Measurements from ENCODE around the gene UBLCP1. TPM values are rescaled to one million over a fixed set of nuclear protein-coding genes. Genes with fewer than 3 reads are reported as not detected.

UBLCP1 gene
- total RNA-seq, 1 donor, result 36.9 TPM

GRCh38 chr5:159309689-159310433 is 46.8 kb downstream of the UBLCP1 start:
- no peak overlapping the region for H3K27ac ChIP-seq (ENCODE audit: low read depth, low read length)
- H3K4me2 ChIP-seq (ENCODE audit: insufficient read depth, low read length), result peak overlapping the region; percentile 82
- no peaks in the 10 kb centered on the region for H3K79me2 ChIP-seq (ENCODE audit: insufficient read depth, low read length)
- H4K20me1 ChIP-seq (ENCODE audit: insufficient read depth, low read length), result no peaks in the 10 kb centered on the region
- H3K36me3 ChIP-seq (ENCODE audit: insufficient read depth, low read length), result no peaks in the 10 kb centered on the region
- H3K27me3 ChIP-seq (ENCODE audit: insufficient read depth, low read length), result peaks cover 35% of the 10 kb centered on the region
- no peak overlapping the region for H2AFZ ChIP-seq (ENCODE audit: low read length)
- peak overlapping the region; percentile 62 for H3K4me3 ChIP-seq (ENCODE audit: insufficient read depth, low read length)
- no peaks in the 10 kb centered on the region for H3K9me3 ChIP-seq (ENCODE audit: low read depth, low read length)
- H3K4me1 ChIP-seq (ENCODE audit: insufficient read depth, low read length), result peaks cover 8% of the 10 kb centered on the region
- DNase-seq (ENCODE audit: insufficient read length, low spot score, missing footprints), result no peak
- no peak for TF ChIP-seq CTCF (IDR thresholded peaks at IDR 0.05; ENCODE audit: extremely low read depth, low read depth, low read length)

- Histone ChIP-seq H3K4me1 (ENCODE audit: insufficient read depth, low read length) (peaks cover 8% of the 10 kb centered on the region), H3K4me3 (ENCODE audit: insufficient read depth, low read length) (peak overlapping the region; percentile 62), H3K27me3 (ENCODE audit: insufficient read depth, low read length) (peaks cover 35% of the 10 kb centered on the region), H3K4me2 (ENCODE audit: insufficient read depth, low read length) (peak overlapping the region; percentile 82), H2AFZ (ENCODE audit: low read length) (peak overlapping the region; percentile 79), H3K79me2 (ENCODE audit: insufficient read depth, low read length) (no peaks in the 10 kb centered on the region), H3K27ac (ENCODE audit: low read depth, low read length) (no peak overlapping the region), H4K20me1 (ENCODE audit: insufficient read depth, low read length) (no peaks in the 10 kb centered on the region), H3K36me3 (ENCODE audit: insufficient read depth, low read length) (no peaks in the 10 kb centered on the region), H3K9me3 (ENCODE audit: low read depth, low read length) (no peaks in the 10 kb centered on the region)
- no peak for TF ChIP-seq CTCF (IDR thresholded peaks at IDR 0.05; ENCODE audit: extremely low read depth, low read depth, low read length)
- DNase-seq (ENCODE audit: insufficient read length, low spot score, missing footprints), result peak; percentile 80
Observed at GRCh38 chr5:159310511-159310910, 47.4 kb downstream of the UBLCP1 start.

- Histone ChIP-seq H3K4me2 (ENCODE audit: insufficient read depth, low read length) (peak overlapping the region; percentile 82), H3K4me3 (ENCODE audit: insufficient read depth, low read length) (peak overlapping the region; percentile 62), H3K27ac (ENCODE audit: low read depth, low read length) (no peak overlapping the region), H3K4me1 (ENCODE audit: insufficient read depth, low read length) (peaks cover 8% of the 10 kb centered on the region), H3K9me3 (ENCODE audit: low read depth, low read length) (no peaks in the 10 kb centered on the region), H3K27me3 (ENCODE audit: insufficient read depth, low read length) (peaks cover 35% of the 10 kb centered on the region), H4K20me1 (ENCODE audit: insufficient read depth, low read length) (no peaks in the 10 kb centered on the region), H3K79me2 (ENCODE audit: insufficient read depth, low read length) (no peaks in the 10 kb centered on the region), H2AFZ (ENCODE audit: low read length) (peak overlapping the region; percentile 79), H3K36me3 (ENCODE audit: insufficient read depth, low read length) (no peaks in the 10 kb centered on the region)
- TF ChIP-seq CTCF (IDR thresholded peaks at IDR 0.05; ENCODE audit: extremely low read depth, low read depth, low read length), result no peak
- no peak for DNase-seq (ENCODE audit: insufficient read length, low spot score, missing footprints)
Observed at GRCh38 chr5:159311063-159311462, 48.0 kb downstream of the UBLCP1 start.

GRCh38 chr5:159313197-159313596 is 50.1 kb downstream of the UBLCP1 start:
- TF ChIP-seq CTCF (IDR thresholded peaks at IDR 0.05; ENCODE audit: extremely low read depth, low read depth, low read length), result no peak
- no peak overlapping the region for H3K4me3 ChIP-seq (ENCODE audit: insufficient read depth, low read length)

More at GRCh38 chr5:159313197-159313596, 50.1 kb downstream of the UBLCP1 start:
- Histone ChIP-seq H4K20me1 (ENCODE audit: insufficient read depth, low read length) (no peaks in the 10 kb centered on the region), H3K36me3 (ENCODE audit: insufficient read depth, low read length) (no peaks in the 10 kb centered on the region), H3K79me2 (ENCODE audit: insufficient read depth, low read length) (no peaks in the 10 kb centered on the region), H3K27me3 (ENCODE audit: insufficient read depth, low read length) (peaks cover 38% of the 10 kb centered on the region), H3K27ac (ENCODE audit: low read depth, low read length) (no peak overlapping the region), H2AFZ (ENCODE audit: low read length) (no peak overlapping the region), H3K9me3 (ENCODE audit: low read depth, low read length) (no peaks in the 10 kb centered on the region), H3K4me2 (ENCODE audit: insufficient read depth, low read length) (no peak overlapping the region), H3K4me1 (ENCODE audit: insufficient read depth, low read length) (peaks cover 8% of the 10 kb centered on the region)
- no peak for DNase-seq (ENCODE audit: insufficient read length, low spot score, missing footprints)
